SK-N-SH treated with all-trans-retinoic acid at 6 μM for 48 hours (cell line): ENCODE data around the gene SLC6A6.

Experiments used
- ARNTL ChIP-seq: fragments of 450-650 bp; formaldehyde crosslinking; IDR thresholded peaks from 2 replicates; pipeline ENCODE4 v1.5.0; 2020; ENCODE audit warnings: low read depth, mild to moderate bottlenecking, moderate library complexity, borderline replicate concordance
- GLIS3 ChIP-seq: fragments of 250-450 bp; sonication (Bioruptor Pico); IDR thresholded peaks from 2 replicates; pipeline ENCODE4 v1.5.0; 2020; ENCODE audit warnings: mild to moderate bottlenecking, moderate library complexity
- OSR1 ChIP-seq: fragments of 250-450 bp; sonication (Bioruptor Pico); IDR thresholded peaks from 2 replicates; pipeline ENCODE4 v1.8.0; 2022; ENCODE audit warnings: moderate library complexity, mild to moderate bottlenecking, inconsistent platforms
- RARB ChIP-seq: fragments of 250-450 bp; sonication (Bioruptor Pico); IDR thresholded peaks from 2 replicates; pipeline ENCODE4 v1.8.0; 2021; ENCODE audit warnings: mild to moderate bottlenecking, moderate library complexity
- SNAI2 ChIP-seq: fragments of 250-450 bp; sonication (Bioruptor Pico); IDR thresholded peaks from 2 replicates; pipeline ENCODE4 v1.5.0; 2020; ENCODE audit warnings: mild to moderate bottlenecking, moderate library complexity
- TCF4 ChIP-seq: fragments of 250-450 bp; sonication (Bioruptor Pico); IDR thresholded peaks from 2 replicates; pipeline ENCODE4 v1.8.0; 2021; ENCODE audit warnings: mild to moderate bottlenecking, moderate library complexity, borderline replicate concordance
- TSHZ2 ChIP-seq: fragments of 250-450 bp; sonication (Bioruptor Pico); IDR thresholded peaks from 2 replicates; pipeline ENCODE4 v1.5.0; 2020; ENCODE audit warnings: mild to moderate bottlenecking, moderate library complexity
- ZFP3 ChIP-seq: fragments of 250-450 bp; sonication (Bioruptor Pico); IDR thresholded peaks from 2 replicates; pipeline ENCODE4 v1.5.0; 2020; ENCODE audit warnings: mild to moderate bottlenecking, moderate library complexity
- ZFP30 ChIP-seq: fragments of 450-650 bp; formaldehyde crosslinking; IDR thresholded peaks from 2 replicates; pipeline ENCODE4 v1.5.0; 2022; ENCODE audit warnings: mild to moderate bottlenecking, moderate library complexity
- TF ChIP-seq, protein P1 (sequence below): fragments of 250-450 bp; sonication (Bioruptor Pico); IDR thresholded peaks from 2 replicates; pipeline ENCODE4 v1.5.1; 2020; ENCODE audit warnings: low read depth, mild to moderate bottlenecking, moderate library complexity

GRCh38 chr3:14392231-14392630, 10.2 kb upstream of the SLC6A6 start:
- TF ChIP-seq TCF4 (CRISPR knock-in tag) (no peak), OSR1 (CRISPR knock-in tag) (no peak), SNAI2 (no peak), ARNTL (CRISPR knock-in tag) (no peak), GLIS3 (CRISPR knock-in tag) (no peak), TSHZ2 (CRISPR knock-in tag) (no peak), ZFP3 (CRISPR knock-in tag) (no peak), RARB (CRISPR knock-in tag) (no peak), ZFP30 (no peak)
- TF ChIP-seq, protein P1, sequence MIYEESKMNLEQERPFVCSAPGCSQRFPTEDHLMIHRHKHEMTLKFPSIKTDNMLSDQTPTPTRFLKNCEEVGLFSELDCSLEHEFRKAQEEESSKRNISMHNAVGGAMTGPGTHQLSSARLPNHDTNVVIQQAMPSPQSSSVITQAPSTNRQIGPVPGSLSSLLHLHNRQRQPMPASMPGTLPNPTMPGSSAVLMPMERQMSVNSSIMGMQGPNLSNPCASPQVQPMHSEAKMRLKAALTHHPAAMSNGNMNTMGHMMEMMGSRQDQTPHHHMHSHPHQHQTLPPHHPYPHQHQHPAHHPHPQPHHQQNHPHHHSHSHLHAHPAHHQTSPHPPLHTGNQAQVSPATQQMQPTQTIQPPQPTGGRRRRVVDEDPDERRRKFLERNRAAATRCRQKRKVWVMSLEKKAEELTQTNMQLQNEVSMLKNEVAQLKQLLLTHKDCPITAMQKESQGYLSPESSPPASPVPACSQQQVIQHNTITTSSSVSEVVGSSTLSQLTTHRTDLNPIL (CRISPR knock-in tag) = no peak
